Left renal pelvis (tissue), 4 donors: ENCODE measurements around the gene C1orf35. TPM values are rescaled to one million over a fixed set of nuclear protein-coding genes. Genes with fewer than 3 reads are reported as not detected.

ENCODE experiments used
- DNase-seq, 4 donors: peaks; one replicate each; pipeline ENCODE4 v3.0.0-alpha.2; 2013; ENCODE audit warnings: low read depth in 4 of 4, low spot score in 3 of 4
- polyA plus RNA-seq, 4 donors: library from polyadenylated mRNA; unstranded; fragments of 120-200 nt; gene quantifications; one replicate each; pipeline ENCODE4 v1.2.1, GENCODE V29; 2013; ENCODE audit not compliant: insufficient read length in 4 of 4

Gene C1orf35
- polyA plus RNA-seq, 4 donors: 11.5 to 26.3 (median 13.9) TPM

- no peak for DNase-seq
Observed at GRCh38 chr1:228066891-228067654, 36.1 kb downstream of the C1orf35 start.

- DNase-seq: no peak
Observed at GRCh38 chr1:228066416-228066815, 36.7 kb downstream of the C1orf35 start.

GRCh38 chr1:228065543-228066347 lies 37.4 kb downstream of the C1orf35 start:
- DNase-seq: no peak

- no peak for DNase-seq
Observed at GRCh38 chr1:228064741-228065542, 38.2 kb downstream of the C1orf35 start.

- DNase-seq: no peak
Observed at GRCh38 chr1:228064296-228064695, 38.8 kb downstream of the C1orf35 start.

GRCh38 chr1:228063251-228064191 lies 39.6 kb downstream of the C1orf35 start:
- DNase-seq: no peak

- DNase-seq: no peak
Observed at GRCh38 chr1:228062812-228063211, 40.3 kb downstream of the C1orf35 start.

GRCh38 chr1:228062085-228062791 lies 40.9 kb downstream of the C1orf35 start:
- DNase-seq: no peak

- DNase-seq: no peak
Observed at GRCh38 chr1:228061411-228062084, 41.6 kb downstream of the C1orf35 start.

- DNase-seq: no peak
Observed at GRCh38 chr1:228060458-228061190, 42.5 kb downstream of the C1orf35 start.

- DNase-seq: no peak
Observed at GRCh38 chr1:228059634-228060457, 43.3 kb downstream of the C1orf35 start.

GRCh38 chr1:228058949-228059633 lies 44.0 kb downstream of the C1orf35 start:
- DNase-seq: no peak

GRCh38 chr1:228058172-228058948 lies 44.8 kb downstream of the C1orf35 start:
- no peak for DNase-seq
